ENCODE results near the gene KIZ. TPM values are rescaled to one million over a fixed set of nuclear protein-coding genes. Genes with fewer than 3 reads are reported as not detected.

KIZ gene
- total RNA-seq, 6 donors from 2014 or later = 7.9 to 29.3 (median 15.2) TPM

GRCh38 chr20:21273755-21274386 lies 148.0 kb downstream of the KIZ start:
- no peak for ATAC-seq (ENCODE audit: low FRiP score in 2 of 2)
- no peak for TF ChIP-seq EP300 (IDR thresholded peaks at IDR 0.05)
- TF ChIP-seq POLR2AphosphoS5 (IDR thresholded peaks at IDR 0.05) = no peak
- TF ChIP-seq, protein P1, sequence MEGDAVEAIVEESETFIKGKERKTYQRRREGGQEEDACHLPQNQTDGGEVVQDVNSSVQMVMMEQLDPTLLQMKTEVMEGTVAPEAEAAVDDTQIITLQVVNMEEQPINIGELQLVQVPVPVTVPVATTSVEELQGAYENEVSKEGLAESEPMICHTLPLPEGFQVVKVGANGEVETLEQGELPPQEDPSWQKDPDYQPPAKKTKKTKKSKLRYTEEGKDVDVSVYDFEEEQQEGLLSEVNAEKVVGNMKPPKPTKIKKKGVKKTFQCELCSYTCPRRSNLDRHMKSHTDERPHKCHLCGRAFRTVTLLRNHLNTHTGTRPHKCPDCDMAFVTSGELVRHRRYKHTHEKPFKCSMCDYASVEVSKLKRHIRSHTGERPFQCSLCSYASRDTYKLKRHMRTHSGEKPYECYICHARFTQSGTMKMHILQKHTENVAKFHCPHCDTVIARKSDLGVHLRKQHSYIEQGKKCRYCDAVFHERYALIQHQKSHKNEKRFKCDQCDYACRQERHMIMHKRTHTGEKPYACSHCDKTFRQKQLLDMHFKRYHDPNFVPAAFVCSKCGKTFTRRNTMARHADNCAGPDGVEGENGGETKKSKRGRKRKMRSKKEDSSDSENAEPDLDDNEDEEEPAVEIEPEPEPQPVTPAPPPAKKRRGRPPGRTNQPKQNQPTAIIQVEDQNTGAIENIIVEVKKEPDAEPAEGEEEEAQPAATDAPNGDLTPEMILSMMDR (IDR thresholded peaks at IDR 0.05) = no peak
- no peak for TF ChIP-seq POLR2A (IDR thresholded peaks at IDR 0.05)

GRCh38 chr20:21278829-21279228 lies 152.9 kb downstream of the KIZ start:
- H3K27ac ChIP-seq = no peak overlapping the region
- ATAC-seq (ENCODE audit: low FRiP score in 2 of 2) = no peak
- no peak for DNase-seq
- no peaks in the 10 kb centered on the region for H3K36me3 ChIP-seq
- TF ChIP-seq, protein P1 (IDR thresholded peaks at IDR 0.05) = no peak
- no peak for TF ChIP-seq POLR2A (IDR thresholded peaks at IDR 0.05)
- TF ChIP-seq POLR2AphosphoS5 (IDR thresholded peaks at IDR 0.05) = no peak
- TF ChIP-seq EP300 (IDR thresholded peaks at IDR 0.05) = no peak
- WGBS, 2 donors = 96 to 98% methylated on average over 2 of the region's 2 CpGs
- H3K4me3 ChIP-seq = no peak overlapping the region
- no peaks in the 10 kb centered on the region for H3K27me3 ChIP-seq
- no peaks in the 10 kb centered on the region for H3K9me3 ChIP-seq
- no peaks in the 10 kb centered on the region for H3K4me1 ChIP-seq

More at GRCh38 chr20:21273755-21274386, 148.0 kb downstream of the KIZ start:
- Histone ChIP-seq H3K36me3 (no peaks in the 10 kb centered on the region), H3K9me3 (no peaks in the 10 kb centered on the region), H3K4me1 (no peaks in the 10 kb centered on the region), H3K27ac (no peak overlapping the region), H3K27me3 (no peaks in the 10 kb centered on the region), H3K4me3 (no peak overlapping the region)
- WGBS, 2 donors = 60 to 76% methylated on average over 8 of the region's 8 CpGs
- no peak for DNase-seq

DNA sequence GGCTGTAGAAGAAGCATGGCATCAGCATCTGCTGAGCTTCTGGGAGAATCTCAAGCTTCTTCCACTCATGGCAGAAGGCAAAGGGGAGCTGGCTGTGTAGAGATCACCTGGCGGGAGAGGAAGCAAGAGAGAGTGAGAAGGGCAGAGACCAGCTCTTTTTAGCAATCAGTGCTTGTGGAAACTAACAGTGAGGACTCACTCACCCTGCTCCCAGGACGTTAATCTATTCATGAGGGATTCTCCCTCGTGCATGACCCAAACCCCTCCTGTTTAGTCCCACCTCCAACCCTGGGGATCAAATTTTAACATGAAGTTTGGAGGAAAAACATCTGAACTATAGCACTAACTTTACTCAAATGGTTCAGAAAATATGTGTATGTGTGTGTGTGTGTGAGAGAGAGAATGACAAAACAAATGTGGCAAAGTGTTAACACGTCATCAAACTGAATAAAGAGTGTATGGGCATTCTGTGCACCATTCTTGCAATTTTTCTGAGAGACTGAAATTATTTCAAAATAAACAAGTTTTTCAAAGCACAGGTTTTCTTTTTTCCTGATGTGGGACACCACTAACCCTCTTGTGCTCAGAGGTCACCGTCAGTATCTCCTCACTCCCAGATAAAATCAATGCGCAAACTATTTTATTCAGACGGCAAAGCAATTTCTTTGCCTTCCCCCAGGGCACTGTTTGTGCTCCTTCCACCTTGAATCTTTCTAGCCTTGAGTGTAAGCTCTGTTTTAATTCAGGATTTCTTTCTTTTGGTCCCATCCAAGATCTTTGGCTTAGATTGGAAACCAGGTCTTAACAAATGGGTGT lies 154.0 kb downstream of the KIZ start:
- Histone ChIP-seq H3K27ac (no peak overlapping the region), H3K9me3 (no peaks in the 10 kb centered on the region), H3K4me1 (no peaks in the 10 kb centered on the region), H3K36me3 (no peaks in the 10 kb centered on the region), H3K4me3 (no peak overlapping the region), H3K27me3 (no peaks in the 10 kb centered on the region)
- 53 to 62% methylated on average over 7 of the region's 7 CpGs for WGBS, 2 donors
- ATAC-seq (ENCODE audit: low FRiP score in 2 of 2) (no peak), DNase-seq (no peak)
- TF ChIP-seq, protein P1 (IDR thresholded peaks at IDR 0.05) = no peak
- TF ChIP-seq POLR2A (IDR thresholded peaks at IDR 0.05) = no peak
- no peak for TF ChIP-seq EP300 (IDR thresholded peaks at IDR 0.05)
- TF ChIP-seq POLR2AphosphoS5 (IDR thresholded peaks at IDR 0.05) = no peak

DNA sequence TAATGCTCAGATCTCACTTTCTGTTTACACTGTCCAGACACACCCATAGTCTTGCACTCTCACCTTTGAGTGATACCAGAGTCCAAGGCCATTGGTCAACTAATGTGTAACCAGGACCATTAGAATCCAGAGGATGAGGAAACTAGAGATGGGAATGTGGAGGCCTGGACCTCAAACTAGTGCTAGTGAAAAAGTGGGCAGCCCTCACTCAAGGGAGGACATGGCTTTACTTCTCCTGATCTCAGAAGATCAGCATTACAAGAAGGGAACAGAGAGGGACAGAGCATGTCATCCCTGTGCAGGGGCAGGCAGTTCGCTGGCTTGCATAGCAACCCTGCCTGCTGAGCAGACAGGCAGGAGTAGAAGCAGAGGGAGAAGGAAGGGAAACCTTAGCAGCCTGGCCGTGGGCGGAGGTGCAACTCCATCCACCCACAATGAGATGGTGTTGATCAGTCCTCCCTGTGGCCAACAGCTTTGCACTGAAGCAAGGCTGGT lies 154.7 kb downstream of the KIZ start:
- Histone ChIP-seq H3K27ac (no peak overlapping the region), H3K9me3 (no peaks in the 10 kb centered on the region), H3K27me3 (no peaks in the 10 kb centered on the region), H3K36me3 (no peaks in the 10 kb centered on the region), H3K4me1 (no peaks in the 10 kb centered on the region), H3K4me3 (no peak overlapping the region)
- ATAC-seq (ENCODE audit: low FRiP score in 2 of 2) (no peak), DNase-seq (no peak)
- TF ChIP-seq POLR2A (IDR thresholded peaks at IDR 0.05) (no peak), EP300 (IDR thresholded peaks at IDR 0.05) (no peak), POLR2AphosphoS5 (IDR thresholded peaks at IDR 0.05) (no peak)
- TF ChIP-seq, protein P1 (IDR thresholded peaks at IDR 0.05) = no peak
- WGBS, 2 donors = 53 to 63% methylated on average over 3 of the region's 3 CpGs

Data from upper lobe of left lung (tissue), 6 donors.